HL-60/S4 treated with retinoic acid at 250 ng/mL for 4 days and 3 days (cell line): ENCODE data around the gene LSAMP.

ENCODE experiments used
- in situ Hi-C: fragments of 300-500 bp; cut with MboI; formaldehyde crosslinking; loops from 2 replicates; pipeline ENCODE4 v1.7.0; 2022; ENCODE audit warnings: low sequenced_read_pairs

The LSAMP gene

DNA sequence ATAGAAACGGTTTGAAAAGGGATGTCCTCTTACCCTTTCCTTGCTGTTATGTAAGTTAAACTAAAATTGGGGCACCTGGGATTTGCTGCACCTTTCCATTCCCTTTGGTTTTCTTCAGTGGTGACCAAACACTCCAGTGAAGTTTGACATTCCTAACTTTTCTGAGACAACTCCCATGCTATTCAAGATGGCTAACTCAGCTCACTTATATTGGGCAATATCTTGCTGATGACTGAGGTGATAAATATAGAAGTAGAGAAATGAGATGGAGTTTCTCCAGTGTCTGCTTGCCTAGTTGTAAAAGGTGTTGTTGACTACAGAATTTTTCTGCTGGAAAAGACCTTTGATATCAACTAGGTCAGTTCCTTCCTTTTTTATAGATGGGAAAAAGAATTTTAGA lies 530.2 kb downstream of the LSAMP start:
- in situ Hi-C loops, result no loop called here

DNA sequence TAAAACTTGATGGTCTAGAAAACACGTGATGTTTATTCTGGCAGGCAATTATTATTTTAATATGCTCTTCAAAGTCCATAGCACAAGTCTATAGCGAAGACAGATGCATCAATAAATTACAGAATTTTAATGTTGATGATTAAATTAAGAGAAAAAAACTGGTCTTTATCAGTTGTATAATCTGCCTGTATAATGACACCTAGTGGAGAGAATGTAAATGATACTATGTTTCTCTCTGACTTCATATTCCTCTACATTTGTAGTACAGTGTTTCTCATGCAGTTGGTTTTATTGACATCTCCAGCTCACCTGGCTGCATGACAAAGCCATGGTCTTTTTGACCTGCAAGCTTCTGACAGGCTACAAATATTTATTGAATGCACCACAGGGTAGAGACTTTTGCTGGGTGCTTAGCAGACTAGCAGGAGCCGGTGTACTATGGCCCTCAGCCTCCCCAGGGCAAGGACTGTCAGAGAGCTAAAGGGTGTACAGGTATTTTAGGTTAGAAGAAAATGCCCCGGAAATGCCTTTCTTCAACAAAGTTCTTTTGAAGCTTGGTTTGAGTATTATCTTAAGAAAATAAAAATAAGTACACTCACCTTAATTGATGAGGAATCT lies 532.1 kb downstream of the LSAMP start:
- in situ Hi-C loops, result no loop called here

DNA sequence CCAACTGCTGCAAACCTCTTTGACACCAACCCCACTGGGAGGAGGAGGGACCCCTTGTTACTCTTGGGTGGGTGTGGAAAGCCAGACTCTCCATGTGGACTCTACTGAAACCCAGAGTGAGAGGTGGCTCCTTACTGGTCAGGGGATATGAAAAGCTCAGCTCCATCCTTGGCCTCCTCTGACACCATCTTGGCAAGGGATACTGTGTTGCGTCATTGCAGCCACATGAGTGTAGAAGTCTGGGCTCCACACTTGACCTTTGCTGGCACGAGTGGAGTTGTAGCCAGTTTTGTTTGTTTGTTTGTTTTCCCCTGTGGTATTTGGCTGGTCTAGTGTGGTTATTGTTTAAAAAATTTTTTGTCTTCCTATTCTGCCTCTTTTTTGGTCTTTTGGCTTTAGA lies 532.9 kb downstream of the LSAMP start:
- in situ Hi-C loops, result no loop called here

DNA sequence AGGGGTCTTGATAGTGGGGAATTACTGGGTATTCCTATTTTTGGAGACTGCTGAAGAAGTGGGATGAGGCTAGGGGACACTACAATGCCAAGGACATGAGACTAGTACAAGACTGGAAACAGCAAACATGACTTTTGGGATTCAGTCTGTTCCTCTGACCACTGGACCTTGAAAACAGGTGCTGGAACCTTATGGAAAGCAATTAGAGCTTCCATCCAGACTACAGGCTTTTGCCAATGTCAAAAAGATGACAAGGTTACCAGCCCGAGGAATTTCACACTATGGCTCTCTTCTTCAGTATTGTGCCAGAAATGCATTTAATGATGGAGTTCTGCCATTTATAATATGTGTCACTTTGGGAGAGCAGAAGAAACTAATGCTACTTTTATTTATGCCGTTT lies 539.4 kb downstream of the LSAMP start:
- in situ Hi-C loops, result no loop called here

GRCh38 chr3:115903843-115904242 lies 541.4 kb downstream of the LSAMP start:
- in situ Hi-C loops, result no loop called here

- in situ Hi-C loops, result no loop called here
These were observed 544.3 kb downstream of the LSAMP start for GRCh38 chr3:115901008-115901407.

DNA sequence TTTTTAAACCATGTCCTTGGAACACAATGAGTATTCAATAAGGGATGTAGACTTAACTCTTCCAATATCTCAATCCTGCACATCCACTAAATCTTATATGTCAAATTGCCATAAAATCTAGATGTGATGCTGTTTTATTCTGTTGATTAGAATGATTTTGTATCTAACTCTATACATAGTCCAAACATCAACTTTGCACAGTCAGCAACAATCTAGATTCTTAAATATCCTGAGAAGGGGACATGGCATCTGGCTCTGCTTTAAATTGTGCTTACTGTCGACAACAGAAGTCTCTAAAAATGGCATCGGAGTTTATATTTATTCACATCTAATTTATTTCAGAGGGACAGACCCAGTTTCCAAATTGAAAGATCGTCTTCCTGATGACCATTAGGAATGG lies 545.8 kb downstream of the LSAMP start:
- in situ Hi-C loops, result no loop called here

GRCh38 chr3:115898656-115899410 lies 546.5 kb downstream of the LSAMP start:
- in situ Hi-C loops, result no loop called here

DNA sequence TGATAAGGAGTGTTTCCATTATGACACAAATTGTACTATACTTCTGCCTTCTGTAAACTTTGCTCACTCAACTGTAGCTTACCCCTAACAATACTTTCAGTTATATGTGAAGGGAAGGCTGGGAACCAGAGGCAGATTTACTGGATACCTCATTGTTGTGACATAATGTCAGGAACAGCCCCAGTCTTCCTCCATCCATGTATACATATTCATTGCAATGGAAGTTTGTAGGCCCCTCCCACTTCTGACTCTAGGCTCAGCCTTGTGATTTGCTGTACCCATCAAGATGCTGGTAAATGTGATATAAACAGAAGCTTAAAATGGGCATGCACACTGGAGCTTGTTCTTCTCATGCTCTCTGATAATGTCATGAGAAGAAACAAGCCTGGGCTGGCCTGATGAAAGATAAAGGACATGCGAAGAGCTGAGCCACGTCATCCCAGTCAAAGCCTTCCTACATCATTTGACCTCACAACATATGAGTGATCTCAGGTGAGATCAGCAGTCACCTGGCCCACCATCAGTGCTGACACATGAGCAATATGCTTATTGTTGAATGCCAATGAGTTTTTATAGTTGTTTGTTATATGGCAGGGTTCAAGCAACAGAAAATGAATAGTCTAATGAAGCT lies 554.2 kb downstream of the LSAMP start:
- in situ Hi-C loops, result no loop called here

GRCh38 chr3:115890579-115890978 lies 554.7 kb downstream of the LSAMP start:
- in situ Hi-C loops, result no loop called here

GRCh38 chr3:115885621-115886020 lies 559.7 kb downstream of the LSAMP start:
- in situ Hi-C loops, result no loop called here

- in situ Hi-C loops, result no loop called here
These were observed 567.7 kb downstream of the LSAMP start for GRCh38 chr3:115877615-115877899.

DNA sequence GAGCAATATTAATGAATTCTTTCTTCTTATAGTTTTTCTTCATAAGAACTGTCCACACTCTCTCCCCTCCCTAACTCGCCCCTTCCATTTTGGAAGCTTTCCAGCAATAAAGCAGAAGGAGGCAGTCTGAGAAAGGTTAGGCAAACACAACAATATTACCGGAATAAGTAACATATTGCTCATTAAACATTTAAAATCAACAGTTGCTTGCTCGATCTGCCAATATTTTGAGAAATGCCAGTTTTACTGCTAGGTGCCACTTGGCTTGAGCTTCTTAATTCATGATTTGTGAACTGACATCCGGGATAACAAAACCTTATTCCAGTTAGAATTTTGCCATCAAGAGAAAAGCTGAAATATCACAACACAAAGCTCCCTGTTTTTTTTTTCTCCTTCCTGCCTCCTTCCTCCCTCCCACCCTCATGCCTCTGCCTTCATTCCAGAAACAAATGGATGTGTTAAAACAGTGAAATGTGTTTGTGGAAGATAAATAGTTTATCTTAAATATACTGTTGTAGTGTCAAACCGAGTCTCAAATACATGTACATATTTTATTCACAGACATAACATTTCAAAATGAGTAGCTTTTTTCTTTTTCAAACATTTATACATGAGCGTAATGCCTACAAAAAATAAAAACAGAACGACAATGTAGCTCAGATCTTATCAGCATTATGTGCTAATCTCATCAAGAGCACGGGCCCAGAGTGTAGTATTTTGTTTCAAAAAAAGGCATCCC lies 568.2 kb downstream of the LSAMP start:
- in situ Hi-C loops, result no loop called here

- in situ Hi-C loops, result no loop called here
These were observed 569.8 kb downstream of the LSAMP start for GRCh38 chr3:115875460-115875859.

DNA sequence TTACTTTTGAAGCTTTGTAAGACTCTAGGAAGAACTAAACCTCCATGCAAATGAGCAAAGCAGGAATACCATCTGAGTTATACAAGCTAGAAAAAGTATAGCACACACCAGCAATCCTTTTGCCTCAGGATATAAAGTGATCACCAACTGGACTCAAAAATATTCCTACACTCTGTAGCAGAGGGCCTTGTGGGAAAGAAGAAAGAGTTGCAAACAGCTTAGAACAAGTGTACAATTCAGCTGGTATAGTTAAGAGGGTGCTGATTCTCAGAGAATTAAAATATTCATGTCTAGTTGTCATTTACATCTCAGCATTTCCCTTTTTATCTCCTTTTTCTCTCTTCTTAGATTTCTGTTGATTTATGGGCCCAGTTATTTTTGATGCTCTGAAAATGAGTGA lies 573.6 kb downstream of the LSAMP start:
- in situ Hi-C loops, result no loop called here

DNA sequence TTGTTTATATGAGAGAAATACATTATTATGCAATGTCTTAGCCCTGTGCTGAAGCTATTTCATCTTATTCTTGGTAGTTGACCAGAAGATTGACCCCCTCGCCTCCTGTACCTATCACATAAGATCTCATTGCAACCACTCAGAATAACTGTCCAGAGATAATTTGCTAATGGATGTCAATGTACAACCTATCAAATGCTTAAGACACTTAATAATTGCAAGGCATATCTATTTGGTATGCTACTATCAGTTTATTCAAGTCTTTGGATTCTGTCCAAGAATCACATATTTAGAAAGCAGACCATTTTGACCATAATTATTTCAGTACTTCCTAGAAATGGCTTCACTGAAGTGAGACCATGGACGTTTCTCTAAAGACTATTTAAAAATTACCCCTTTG lies 580.4 kb downstream of the LSAMP start:
- in situ Hi-C loops, result no loop called here

DNA sequence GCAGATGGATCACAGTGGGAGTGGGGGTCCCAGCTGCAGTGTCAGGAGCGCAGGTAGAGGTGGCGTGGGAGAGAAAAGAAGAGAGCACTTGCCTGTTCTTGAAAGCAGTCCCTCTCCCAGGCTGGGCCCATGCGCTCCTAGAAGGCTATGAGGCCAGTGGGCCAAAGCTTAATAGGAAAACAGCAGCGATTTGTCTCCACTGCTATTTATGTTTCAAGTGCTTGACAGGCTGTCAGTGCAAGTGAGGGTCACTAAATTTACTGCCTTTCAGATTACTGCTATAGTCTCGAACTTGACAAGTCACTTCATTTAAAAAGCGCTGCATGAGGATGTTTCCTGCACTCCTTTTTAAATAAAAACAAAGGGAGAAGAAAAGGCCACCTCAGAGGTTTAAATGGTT lies 582.4 kb downstream of the LSAMP start:
- in situ Hi-C loops, result no loop called here

DNA sequence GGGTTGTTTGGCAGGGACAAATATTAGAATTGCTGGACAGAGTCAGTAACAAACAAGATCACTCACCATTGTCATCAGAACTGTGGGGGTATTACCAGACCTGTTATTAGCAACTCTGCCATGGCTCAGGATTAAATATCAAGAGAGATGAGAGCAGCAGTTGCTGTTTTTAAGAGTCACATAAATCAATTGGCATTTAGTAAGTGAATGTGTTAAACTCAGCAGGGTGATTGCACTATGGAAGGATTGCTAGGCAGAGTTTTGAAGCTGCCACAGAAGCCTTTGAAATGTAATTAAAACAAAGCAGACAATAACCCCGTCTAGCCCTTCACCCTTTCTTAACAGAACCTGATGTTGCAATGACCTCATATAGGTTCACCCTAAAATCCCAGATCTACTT lies 583.2 kb downstream of the LSAMP start:
- in situ Hi-C loops, result no loop called here

GRCh38 chr3:115861166-115861733 lies 584.0 kb downstream of the LSAMP start:
- in situ Hi-C loops, result no loop called here

DNA sequence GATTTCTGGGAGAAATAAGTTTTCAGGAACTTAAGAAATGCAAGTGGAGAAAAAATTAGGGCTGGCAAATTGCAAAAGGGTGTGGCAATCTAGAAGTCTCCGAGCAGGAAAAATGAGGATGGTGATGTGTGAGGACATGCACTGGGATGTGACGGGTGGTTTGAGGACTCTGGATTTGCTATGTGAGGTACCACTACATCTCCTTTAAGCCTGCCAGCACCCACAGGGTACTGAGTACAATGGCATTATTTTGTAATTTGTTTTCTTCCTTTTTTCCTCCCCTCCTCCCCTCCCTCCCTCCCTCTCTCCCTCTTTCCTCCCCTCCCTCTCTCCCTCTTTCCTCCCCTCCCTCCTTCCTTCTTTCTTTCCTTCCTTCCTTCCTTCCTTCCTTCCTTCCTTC lies 584.5 kb downstream of the LSAMP start:
- in situ Hi-C loops, result no loop called here

GRCh38 chr3:115859002-115859807 lies 586.1 kb downstream of the LSAMP start:
- in situ Hi-C loops, result no loop called here
